Gastroesophageal sphincter (tissue), 4 donors: ENCODE results near the gene PRKG1. TPM values are rescaled to one million over a fixed set of nuclear protein-coding genes. Genes with fewer than 3 reads are reported as not detected.

Experiments
- ATAC-seq: fragments of 150-250 bp; one replicate; pipeline ENCODE4 v1.9.1; 2016; ENCODE audit warnings: mild to moderate bottlenecking, moderate library complexity
- H3K27ac ChIP-seq, 4 donors: fragments of 200-600 bp; sonication (generic) in 3 of 4; 1 replicate in 3 of 4; 2 replicates in 1 of 4; pipeline ENCODE4 v1.5.1; 2016 to 2019
- H3K27me3 ChIP-seq: fragments of 200-600 bp; sonication (generic); one replicate; pipeline ENCODE4 v1.5.1; 2019
- H3K36me3 ChIP-seq, 2 donors: fragments of 200-600 bp; sonication (generic); one replicate each; pipeline ENCODE4 v1.5.1; 2019; ENCODE audit warnings: control low read depth in 1 of 2
- H3K4me1 ChIP-seq, 3 donors: fragments of 200-600 bp; sonication (generic); 1 replicate in 2 of 3; 2 replicates in 1 of 3; pipeline ENCODE4 v1.5.1; 2016 to 2019; ENCODE audit warnings: control low read depth in 2 of 3
- H3K4me3 ChIP-seq, 2 donors: fragments of 200-600 bp; sonication (generic); one replicate each; pipeline ENCODE4 v1.5.1; 2019; ENCODE audit warnings: mild to moderate bottlenecking in 1 of 2, moderate library complexity in 1 of 2
- H3K9me3 ChIP-seq, 3 donors: fragments of 200-600 bp; sonication (generic); one replicate each; pipeline ENCODE4 v1.5.1; 2017 to 2019; ENCODE audit warnings: control low read depth in 2 of 3
- CTCF ChIP-seq, 4 experiments: fragments of 200-600 bp in 2 of 4; fragments of 450-650 bp in 2 of 4; sonication (generic) in 1 of 4; IDR thresholded peaks; one replicate each; pipeline ENCODE4 v1.5.1; 2017 to 2019; ENCODE audit warnings: antibody characterized with exemption in 4 of 4, mild to moderate bottlenecking in 2 of 4, moderate library complexity in 2 of 4
- EP300 ChIP-seq: sonication (generic); formaldehyde crosslinking; IDR thresholded peaks from one replicate; pipeline ENCODE4 v1.6.1; 2017; ENCODE audit warnings: antibody characterized with exemption, mild to moderate bottlenecking
- POLR2A ChIP-seq, 2 donors: fragments of 450-650 bp; IDR thresholded peaks; one replicate each; pipeline ENCODE4 v1.6.1; 2017; ENCODE audit warnings: antibody characterized with exemption in 2 of 2, mild to moderate bottlenecking in 2 of 2, moderate library complexity in 1 of 2
- POLR2AphosphoS5 ChIP-seq: sonication (generic); formaldehyde crosslinking; IDR thresholded peaks from one replicate; pipeline ENCODE4 v1.6.1; 2017; ENCODE audit warnings: antibody characterized with exemption
- WGBS, 2 donors: methylation state at CpG; one replicate each; pipeline ENCODE4 v1.1.5; 2018; ENCODE audit warnings: low coverage in 1 of 2; 5-methylcytosine and 5-hydroxymethylcytosine counted together
- total RNA-seq, 4 donors: library from RNA; depleted of rRNA; stranded (reverse); fragments of >200 nt; gene quantifications; one replicate each; pipeline ENCODE4 v1.1.0, GENCODE V29; 2016

The PRKG1 gene
- total RNA-seq, 4 donors from 2014 or later = 27.5 to 73.2 (median 39.2) TPM

- WGBS, 2 donors = 79 to 93% methylated on average over 3 of the region's 3 CpGs
- ATAC-seq = no peak
- Histone ChIP-seq H3K4me1 (peaks cover 0 to 11% (median 0%) of the 10 kb centered on the region in 3 donors), H3K27ac (no peak overlapping the region), H3K4me3 (no peak overlapping the region), H3K27me3 (no peaks in the 10 kb centered on the region), H3K36me3 (no peaks in the 10 kb centered on the region), H3K9me3 (no peaks in the 10 kb centered on the region)
- TF ChIP-seq POLR2AphosphoS5 (no peak), POLR2A (IDR thresholded peaks at IDR 0.05) (no peak), EP300 (no peak), CTCF (IDR thresholded peaks at IDR 0.05) (no peak)
Observed at GRCh38 chr10:51377932-51378599, 303.8 kb downstream of the PRKG1 start.

GRCh38 chr10:51382181-51382580 is 307.9 kb downstream of the PRKG1 start:
- no peak for TF ChIP-seq POLR2AphosphoS5
- TF ChIP-seq CTCF (IDR thresholded peaks at IDR 0.05) = no peak
- no peak for TF ChIP-seq EP300
- TF ChIP-seq POLR2A (IDR thresholded peaks at IDR 0.05) = no peak
- H3K4me3 ChIP-seq = no peak overlapping the region
- H3K36me3 ChIP-seq = no peaks in the 10 kb centered on the region
- no peak for ATAC-seq
- 89 to 93% methylated on average over 1 of the region's 1 CpG for WGBS, 2 donors
- no peaks in the 10 kb centered on the region for H3K27me3 ChIP-seq
- H3K9me3 ChIP-seq = no peaks in the 10 kb centered on the region
- H3K4me1 ChIP-seq = peaks cover 0 to 11% (median 0%) of the 10 kb centered on the region in 3 donors
- no peak overlapping the region for H3K27ac ChIP-seq

GRCh38 chr10:51384971-51385370 is 310.7 kb downstream of the PRKG1 start:
- no peak overlapping the region for H3K27ac ChIP-seq
- 84 to 88% methylated on average over 3 of the region's 3 CpGs for WGBS, 2 donors
- H3K4me1 ChIP-seq = peaks cover 0 to 15% (median 0%) of the 10 kb centered on the region in 3 donors
- no peaks in the 10 kb centered on the region for H3K27me3 ChIP-seq
- no peak for ATAC-seq
- TF ChIP-seq EP300 = no peak
- no peak for TF ChIP-seq POLR2A (IDR thresholded peaks at IDR 0.05)
- TF ChIP-seq CTCF (IDR thresholded peaks at IDR 0.05) = no peak
- no peak for TF ChIP-seq POLR2AphosphoS5
- H3K9me3 ChIP-seq = no peaks in the 10 kb centered on the region
- H3K4me3 ChIP-seq = no peak overlapping the region
- no peaks in the 10 kb centered on the region for H3K36me3 ChIP-seq

- ATAC-seq = no peak
- Histone ChIP-seq H3K36me3 (no peaks in the 10 kb centered on the region), H3K4me3 (no peak overlapping the region), H3K27me3 (no peaks in the 10 kb centered on the region), H3K4me1 (peaks cover 0 to 19% (median 0%) of the 10 kb centered on the region in 3 donors), H3K27ac (no peak overlapping the region), H3K9me3 (no peaks in the 10 kb centered on the region)
- 39 to 75% methylated on average over 2 to 3 of the region's 3 CpGs for WGBS, 2 donors
- TF ChIP-seq POLR2AphosphoS5 (no peak), POLR2A (IDR thresholded peaks at IDR 0.05) (no peak), EP300 (no peak), CTCF (IDR thresholded peaks at IDR 0.05) (no peak)
Observed at GRCh38 chr10:51386248-51386885, 312.1 kb downstream of the PRKG1 start.
